Inferior parietal cortex (tissue), 1 donor: Measurements from ENCODE around the gene WWP2.
"Not testable (repeated sequence)": the region's sequence is repeated elsewhere in the genome, so short reads cannot be mapped to it uniquely, and the experiment has no call there.

ENCODE experiments used
- DNase-seq: peaks from one replicate; pipeline ENCODE4 v3.0.0-alpha.2; 2016; ENCODE audit errors: extremely low spot score

WWP2 gene

GRCh38 chr16:69796285-69797118, 34.4 kb downstream of the WWP2 start:
- DNase-seq = peak; percentile 95

DNA sequence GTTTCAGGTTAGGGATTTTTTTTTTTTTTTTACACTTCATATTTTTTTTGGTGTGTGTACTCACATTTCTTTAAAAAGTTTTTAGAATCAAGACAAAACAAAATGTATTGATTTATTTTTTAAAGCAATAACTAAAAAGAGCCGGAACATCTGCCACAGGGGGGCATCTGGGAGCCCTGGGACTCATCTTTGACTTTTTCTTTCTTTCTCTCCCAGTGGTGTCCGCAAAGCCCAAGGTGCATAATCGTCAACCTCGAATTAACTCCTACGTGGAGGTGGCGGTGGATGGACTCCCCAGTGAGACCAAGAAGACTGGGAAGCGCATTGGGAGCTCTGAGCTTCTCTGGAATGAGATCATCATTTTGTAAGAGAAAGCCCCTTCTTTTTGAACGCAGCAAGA, 36.3 kb downstream of the WWP2 start:
- peak; percentile 57 for DNase-seq

GRCh38 chr16:69799611-69800031, 37.5 kb downstream of the WWP2 start:
- DNase-seq = no peak

DNA sequence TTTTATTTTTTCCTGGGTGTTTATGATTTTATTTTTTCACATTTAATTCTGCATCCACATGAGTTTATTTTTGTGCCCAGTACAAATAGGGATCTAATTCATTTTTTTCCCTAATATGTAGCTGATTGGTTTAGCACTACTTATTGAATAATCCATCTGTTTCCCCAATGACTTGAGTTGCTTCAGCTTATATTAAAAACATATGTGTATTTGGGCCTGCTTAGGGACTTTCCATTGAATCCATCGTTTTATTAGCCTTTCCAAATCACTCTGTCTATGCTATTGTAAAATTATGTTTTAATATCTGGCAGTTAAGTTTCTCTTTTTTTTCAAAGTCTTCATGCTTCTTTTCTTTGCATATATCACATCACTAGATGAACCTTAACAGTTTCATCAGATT, 42.2 kb downstream of the WWP2 start:
- DNase-seq = no peak

DNA sequence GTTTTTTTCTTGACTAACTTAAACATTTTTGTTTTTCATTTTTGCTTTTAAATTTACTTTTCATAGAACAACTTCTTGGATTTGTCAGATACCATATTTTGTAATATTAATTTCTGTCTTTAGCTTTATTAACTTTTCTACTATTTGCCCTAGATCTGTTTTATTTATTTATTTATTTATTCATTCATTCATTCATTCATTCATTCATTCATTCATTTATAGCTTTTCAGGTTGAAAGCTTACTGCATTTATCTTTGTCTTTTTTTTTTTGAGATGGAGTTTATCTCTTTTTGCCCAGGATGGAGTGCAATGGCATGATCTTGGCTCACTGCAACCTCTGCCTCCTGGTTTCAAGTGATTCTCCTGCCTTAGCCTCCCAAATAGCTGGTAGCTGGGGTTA, 44.6 kb downstream of the WWP2 start:
- not testable (repeated sequence) for DNase-seq

GRCh38 chr16:69812688-69813014, 50.5 kb downstream of the WWP2 start:
- DNase-seq = no peak

- DNase-seq = no peak
These were observed 51.9 kb downstream of the WWP2 start for GRCh38 chr16:69814078-69814477.

DNA sequence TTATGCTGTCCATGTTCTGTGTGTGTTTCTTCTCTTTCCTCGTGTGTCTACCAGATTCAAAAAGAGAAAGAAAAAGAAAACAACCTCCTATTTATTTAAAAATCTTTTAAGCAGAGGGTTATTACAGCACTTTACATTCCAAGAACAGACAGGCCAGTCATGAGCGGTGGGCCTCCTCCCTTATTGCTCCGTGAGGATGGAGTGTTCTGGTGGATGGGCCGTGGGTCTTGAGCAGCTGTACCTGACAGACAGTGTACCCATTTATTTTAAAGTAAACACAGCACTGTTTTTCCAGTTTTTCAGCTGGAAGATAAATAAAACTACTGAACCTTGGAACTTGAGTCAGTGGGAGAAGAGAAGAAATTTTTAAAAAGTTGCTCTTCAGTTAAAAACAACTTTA, 52.4 kb downstream of the WWP2 start:
- no peak for DNase-seq

- not testable (repeated sequence) for DNase-seq
These were observed 53.2 kb downstream of the WWP2 start for GRCh38 chr16:69815216-69815883.

DNA sequence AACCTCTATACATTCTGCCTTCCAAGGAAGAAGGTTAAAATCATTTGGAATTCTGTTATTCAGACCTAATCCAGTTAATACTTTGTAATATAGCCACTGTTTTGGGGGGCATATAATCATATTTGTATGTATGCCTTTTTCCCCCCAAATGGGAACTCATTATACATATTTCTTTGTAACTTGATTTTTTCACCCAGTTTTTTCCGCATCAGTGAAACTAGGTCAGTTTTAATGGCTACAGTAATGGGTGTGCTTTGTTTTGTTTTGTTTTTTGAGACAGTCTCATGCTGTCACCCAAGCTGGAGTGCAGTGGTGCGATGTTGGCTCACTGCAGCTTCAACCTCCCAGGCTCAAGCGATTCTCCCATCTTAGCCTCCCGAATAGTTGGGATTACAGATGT, 54.9 kb downstream of the WWP2 start:
- no peak for DNase-seq

DNA sequence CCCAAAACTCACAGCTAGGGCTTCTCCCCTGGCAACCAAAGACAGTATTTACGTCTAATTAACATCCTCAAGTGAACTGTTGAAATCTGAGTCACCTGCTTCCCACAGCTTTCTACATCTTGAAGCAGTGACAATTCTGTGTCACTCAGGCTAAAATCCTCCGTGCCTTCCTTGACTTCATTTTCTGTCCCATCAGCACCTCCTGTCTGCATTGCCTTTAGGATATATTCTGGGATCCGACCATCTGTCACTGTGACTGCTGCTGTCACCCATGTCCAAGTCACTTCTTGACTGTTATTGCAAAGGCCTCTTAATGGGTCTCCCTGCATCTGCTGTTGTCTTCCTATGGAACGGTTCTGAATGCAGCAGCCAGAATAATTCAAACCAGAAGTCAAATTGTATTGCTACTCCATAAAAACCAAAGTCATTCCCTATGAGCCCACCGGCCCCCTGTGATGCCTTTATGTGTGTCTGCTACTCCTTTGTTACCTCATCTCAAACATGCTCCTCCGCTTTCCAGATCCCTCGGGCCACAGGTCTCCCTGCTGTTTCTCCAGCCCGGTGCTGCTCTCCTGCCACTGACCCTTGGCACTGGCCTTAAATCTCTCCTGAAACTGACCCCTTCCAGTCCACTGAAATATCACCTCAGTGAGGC, 56.9 kb downstream of the WWP2 start:
- no peak for DNase-seq

GRCh38 chr16:69820926-69821541, 58.9 kb downstream of the WWP2 start:
- DNase-seq = peak; percentile 40

- DNase-seq = no peak
These were observed 59.7 kb downstream of the WWP2 start for GRCh38 chr16:69821844-69822173.

GRCh38 chr16:69822174-69822935, 60.2 kb downstream of the WWP2 start:
- no peak for DNase-seq

- DNase-seq = no peak
These were observed 61.9 kb downstream of the WWP2 start for GRCh38 chr16:69823831-69824563.

- not testable (repeated sequence) for DNase-seq
These were observed 62.5 kb downstream of the WWP2 start for GRCh38 chr16:69824564-69825142.

- DNase-seq = no peak
These were observed 65.4 kb downstream of the WWP2 start for GRCh38 chr16:69827524-69827923.

GRCh38 chr16:69829338-69829737, 67.2 kb downstream of the WWP2 start:
- no peak for DNase-seq

DNA sequence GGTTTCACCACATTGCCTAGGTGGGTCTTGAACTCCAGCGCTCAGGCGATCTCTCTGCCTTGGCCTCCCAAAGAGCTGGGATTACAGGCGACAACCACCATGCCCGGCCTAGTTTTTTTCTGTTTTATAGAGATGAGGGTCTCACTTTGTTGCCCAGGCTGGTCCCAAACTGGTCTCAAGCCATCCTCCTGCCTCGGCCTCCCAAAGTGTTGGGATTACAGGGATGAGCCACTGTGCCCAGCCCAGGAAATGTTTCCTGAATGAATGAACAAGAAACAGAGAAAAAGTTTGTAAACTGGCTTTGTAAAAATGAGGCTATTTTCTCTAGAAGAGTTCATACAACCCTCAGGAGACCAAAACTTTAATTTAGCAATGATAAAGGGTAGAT, 68.0 kb downstream of the WWP2 start:
- no peak for DNase-seq

- DNase-seq = no peak
These were observed 68.5 kb downstream of the WWP2 start for GRCh38 chr16:69830534-69831211.
